Mucosa of descending colon (tissue), 3 donors: Measurements from ENCODE around the gene TAPBPL. TPM values are rescaled to one million over a fixed set of nuclear protein-coding genes. Genes with fewer than 3 reads are reported as not detected.

Experiments used
- ATAC-seq: fragments of 200-7000 bp; cut with Tn5 transposase; one replicate; pipeline ENCODE4 v1.9.1; 2020; ENCODE audit warnings: mild to moderate bottlenecking, moderate library complexity
- DNase-seq, 3 donors: peaks; one replicate each; pipeline ENCODE4 v3.0.0-alpha.2; 2020
- H3K36me3 ChIP-seq: fragments of 200-600 bp; one replicate; pipeline ENCODE4 v1.8.0; 2021; ENCODE audit warnings: low read depth, mild to moderate bottlenecking
- H3K4me1 ChIP-seq: fragments of 200-600 bp; one replicate; pipeline ENCODE4 v1.8.0; 2021; ENCODE audit warnings: low read depth, mild to moderate bottlenecking
- H3K4me3 ChIP-seq: fragments of 200-600 bp; one replicate; pipeline ENCODE4 v1.8.0; 2021; ENCODE audit warnings: mild to moderate bottlenecking
- H3K9me3 ChIP-seq: fragments of 200-600 bp; one replicate; pipeline ENCODE4 v1.8.0; 2021; ENCODE audit warnings: mild to moderate bottlenecking
- CTCF ChIP-seq: fragments of 200-600 bp; IDR thresholded peaks from one replicate; pipeline ENCODE4 v1.8.0; 2022; ENCODE audit warnings: antibody characterized with exemption, mild to moderate bottlenecking
- intact Hi-C, 2 donors: fragments of 100-400 bp; cut with DNase I in 1 of 2; cut with micrococcal nuclease in 1 of 2; formaldehyde crosslinking; loops; one replicate each; pipeline versions ENCODE4 v1.11.0 to v1.11.1; 2022; cut with DNase I, micrococcal nuclease
- total RNA-seq, 3 donors: library from RNA; stranded (reverse); fragmentation: NEBNext Ultra II Directional in 2 of 3; extraction: Animal tissue kit (Norgen Biotek cat#: 25700) in 2 of 3; gene quantifications; one replicate each; pipeline versions ENCODE4 v1.2.1 to v1.2.4, GENCODE V29; 2021 to 2023
- donor health status: DM: no; HTN: no; CAD: no; lungs with moderate emphysema.
- donor health status: DM: no; HTN: no; CAD: no.
- donor health status: DM: no; HTN: yes; CAD: no.

The TAPBPL gene
- total RNA-seq, 3 donors from 2014 or later, result 40.9 to 107 (median 72.0) TPM

- H3K4me3 ChIP-seq, result no peak overlapping the region
- no peak for TF ChIP-seq CTCF
- ATAC-seq, result no peak
- no peaks in the 10 kb centered on the region for H3K9me3 ChIP-seq
- peaks cover 10% of the 10 kb centered on the region for H3K36me3 ChIP-seq
- H3K4me1 ChIP-seq, result peaks cover 11% of the 10 kb centered on the region
- intact Hi-C loops, result no loop called here
- no peak for DNase-seq
These were observed 5.5 kb downstream of the TAPBPL start for GRCh38 chr12:6457220-6457945.

- DNase-seq (no peak), ATAC-seq (no peak)
- intact Hi-C loops, result no loop called here
- Histone ChIP-seq H3K4me3 (no peak overlapping the region), H3K36me3 (peaks cover 10% of the 10 kb centered on the region), H3K9me3 (no peaks in the 10 kb centered on the region), H3K4me1 (peaks cover 3% of the 10 kb centered on the region)
- no peak for TF ChIP-seq CTCF
These were observed 6.6 kb downstream of the TAPBPL start for GRCh38 chr12:6458281-6459003.

- ATAC-seq, result no peak
- intact Hi-C loops, result no loop called here
- peaks cover 3% of the 10 kb centered on the region for H3K4me1 ChIP-seq
- DNase-seq, result no peak
- H3K4me3 ChIP-seq, result no peak overlapping the region
- no peaks in the 10 kb centered on the region for H3K9me3 ChIP-seq
- TF ChIP-seq CTCF, result no peak
- H3K36me3 ChIP-seq, result peaks cover 10% of the 10 kb centered on the region
These were observed 7.1 kb downstream of the TAPBPL start for GRCh38 chr12:6459004-6459337.

- TF ChIP-seq CTCF, result no peak
- Histone ChIP-seq H3K9me3 (no peaks in the 10 kb centered on the region), H3K4me3 (no peak overlapping the region), H3K36me3 (peaks cover 10% of the 10 kb centered on the region), H3K4me1 (peaks cover 3% of the 10 kb centered on the region)
- peak; percentile 7 for ATAC-seq
- no peak for DNase-seq
- intact Hi-C loops, result loop anchor here in 1 of 2 donors (5.0 kb wide), 1 partner anchor 34 kb away; no protein-coding TSS in a partner anchor
These were observed 9.0 kb downstream of the TAPBPL start for GRCh38 chr12:6460751-6461371.

GRCh38 chr12:6461401-6462233 is 9.8 kb downstream of the TAPBPL start:
- ATAC-seq (peak; percentile 82), DNase-seq (peak; percentile 67 to 91 (median 71))
- TF ChIP-seq CTCF, result no peak
- no peak overlapping the region for H3K4me3 ChIP-seq
- no peaks in the 10 kb centered on the region for H3K9me3 ChIP-seq
- intact Hi-C loops, result loop anchor here in 1 of 2 donors (5.0 kb wide), 1 partner anchor 34 kb away; no protein-coding TSS in a partner anchor
- H3K4me1 ChIP-seq, result peaks cover 3% of the 10 kb centered on the region
- peaks cover 10% of the 10 kb centered on the region for H3K36me3 ChIP-seq
